ENCODE data around the gene ZWILCH. TPM values are rescaled to one million over a fixed set of nuclear protein-coding genes. Genes with fewer than 3 reads are reported as not detected.

ZWILCH gene
- total RNA-seq, 1 experiment from 2014 or later = 39.9 TPM

DNA sequence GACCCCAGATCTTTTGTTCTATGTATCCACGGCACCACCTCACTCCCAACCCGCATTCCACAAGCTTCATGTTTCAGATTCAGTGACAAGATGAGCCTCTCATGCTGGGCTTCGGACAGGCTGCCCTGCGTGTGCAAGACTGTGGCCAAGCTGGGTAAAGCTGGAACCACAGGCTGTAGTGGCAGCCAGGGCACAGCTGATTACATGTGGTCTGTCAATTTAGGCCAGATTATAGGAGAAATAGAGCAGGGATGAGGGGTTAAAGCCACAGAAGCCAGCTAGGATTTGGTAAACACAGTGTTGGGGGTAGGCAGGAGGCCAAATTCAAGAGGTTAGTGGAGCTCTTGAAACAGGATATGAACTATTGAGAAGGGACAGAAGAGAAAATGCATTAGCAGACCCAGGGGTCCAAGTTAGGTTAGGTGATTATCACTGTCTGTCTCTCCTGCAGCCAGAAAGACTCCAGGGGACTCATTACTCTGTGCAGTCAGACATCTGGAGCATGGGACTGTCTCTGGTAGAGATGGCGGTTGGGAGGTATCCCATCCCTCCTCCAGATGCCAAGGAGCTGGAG is 20.5 kb upstream of the ZWILCH start:
- in situ Hi-C loops (cut with HindIII; ENCODE audit: low pct_unique_long_range_greater_than_20kb, low sequenced_read_pairs) = no loop called here
- Histone ChIP-seq H3K4me1 (ENCODE audit: control insufficient read depth, insufficient read depth, low read length) (no peaks in the 10 kb centered on the region), H3K27ac (ENCODE audit: low read length) (no peak overlapping the region), H3K36me3 (ENCODE audit: control insufficient read depth, insufficient read depth, low read length) (peaks cover 3% of the 10 kb centered on the region; the same call in 1 of the 2 replicates), H3K9me3 (ENCODE audit: control insufficient read depth, insufficient read depth, low read depth, low read length) (no peaks in the 10 kb centered on the region), H3K27me3 (ENCODE audit: control insufficient read depth, insufficient read depth, low read length) (no peaks in the 10 kb centered on the region), H3K4me3 (ENCODE audit: low read depth in 2 of 2, low read length in 2 of 2) (no peak overlapping the region)
- TF ChIP-seq, protein P1, sequence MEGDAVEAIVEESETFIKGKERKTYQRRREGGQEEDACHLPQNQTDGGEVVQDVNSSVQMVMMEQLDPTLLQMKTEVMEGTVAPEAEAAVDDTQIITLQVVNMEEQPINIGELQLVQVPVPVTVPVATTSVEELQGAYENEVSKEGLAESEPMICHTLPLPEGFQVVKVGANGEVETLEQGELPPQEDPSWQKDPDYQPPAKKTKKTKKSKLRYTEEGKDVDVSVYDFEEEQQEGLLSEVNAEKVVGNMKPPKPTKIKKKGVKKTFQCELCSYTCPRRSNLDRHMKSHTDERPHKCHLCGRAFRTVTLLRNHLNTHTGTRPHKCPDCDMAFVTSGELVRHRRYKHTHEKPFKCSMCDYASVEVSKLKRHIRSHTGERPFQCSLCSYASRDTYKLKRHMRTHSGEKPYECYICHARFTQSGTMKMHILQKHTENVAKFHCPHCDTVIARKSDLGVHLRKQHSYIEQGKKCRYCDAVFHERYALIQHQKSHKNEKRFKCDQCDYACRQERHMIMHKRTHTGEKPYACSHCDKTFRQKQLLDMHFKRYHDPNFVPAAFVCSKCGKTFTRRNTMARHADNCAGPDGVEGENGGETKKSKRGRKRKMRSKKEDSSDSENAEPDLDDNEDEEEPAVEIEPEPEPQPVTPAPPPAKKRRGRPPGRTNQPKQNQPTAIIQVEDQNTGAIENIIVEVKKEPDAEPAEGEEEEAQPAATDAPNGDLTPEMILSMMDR (IDR thresholded peaks at IDR 0.05) = no peak
- TF ChIP-seq, protein P2, sequence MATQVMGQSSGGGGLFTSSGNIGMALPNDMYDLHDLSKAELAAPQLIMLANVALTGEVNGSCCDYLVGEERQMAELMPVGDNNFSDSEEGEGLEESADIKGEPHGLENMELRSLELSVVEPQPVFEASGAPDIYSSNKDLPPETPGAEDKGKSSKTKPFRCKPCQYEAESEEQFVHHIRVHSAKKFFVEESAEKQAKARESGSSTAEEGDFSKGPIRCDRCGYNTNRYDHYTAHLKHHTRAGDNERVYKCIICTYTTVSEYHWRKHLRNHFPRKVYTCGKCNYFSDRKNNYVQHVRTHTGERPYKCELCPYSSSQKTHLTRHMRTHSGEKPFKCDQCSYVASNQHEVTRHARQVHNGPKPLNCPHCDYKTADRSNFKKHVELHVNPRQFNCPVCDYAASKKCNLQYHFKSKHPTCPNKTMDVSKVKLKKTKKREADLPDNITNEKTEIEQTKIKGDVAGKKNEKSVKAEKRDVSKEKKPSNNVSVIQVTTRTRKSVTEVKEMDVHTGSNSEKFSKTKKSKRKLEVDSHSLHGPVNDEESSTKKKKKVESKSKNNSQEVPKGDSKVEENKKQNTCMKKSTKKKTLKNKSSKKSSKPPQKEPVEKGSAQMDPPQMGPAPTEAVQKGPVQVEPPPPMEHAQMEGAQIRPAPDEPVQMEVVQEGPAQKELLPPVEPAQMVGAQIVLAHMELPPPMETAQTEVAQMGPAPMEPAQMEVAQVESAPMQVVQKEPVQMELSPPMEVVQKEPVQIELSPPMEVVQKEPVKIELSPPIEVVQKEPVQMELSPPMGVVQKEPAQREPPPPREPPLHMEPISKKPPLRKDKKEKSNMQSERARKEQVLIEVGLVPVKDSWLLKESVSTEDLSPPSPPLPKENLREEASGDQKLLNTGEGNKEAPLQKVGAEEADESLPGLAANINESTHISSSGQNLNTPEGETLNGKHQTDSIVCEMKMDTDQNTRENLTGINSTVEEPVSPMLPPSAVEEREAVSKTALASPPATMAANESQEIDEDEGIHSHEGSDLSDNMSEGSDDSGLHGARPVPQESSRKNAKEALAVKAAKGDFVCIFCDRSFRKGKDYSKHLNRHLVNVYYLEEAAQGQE (IDR thresholded peaks at IDR 0.05; ENCODE audit: insufficient read depth in 1 of 2, low read depth in 2 of 2, low read length in 1 of 2) = no peak
- no peak for TF ChIP-seq SIN3A (IDR thresholded peaks at IDR 0.05; ENCODE audit: borderline replicate concordance, insufficient read depth, low read depth, low read length)
- TF ChIP-seq TCF7L2 (IDR thresholded peaks at IDR 0.05; ENCODE audit: low read depth, low read length) = no peak
- TF ChIP-seq POLR2AphosphoS5 (IDR thresholded peaks at IDR 0.05; ENCODE audit: low read depth, low read length) = no peak
- no peak for ATAC-seq
- ChIA-PET CTCF (no interaction called here), POLR2A (no interaction called here)
- BruUV-seq (replicated peaks) = no TSS peak
- no peak for DNase-seq (ENCODE audit: low read depth, low spot score)
- intact Hi-C loops (cut with micrococcal nuclease; ENCODE audit: unreplicated experiment) = no loop called here

DNA sequence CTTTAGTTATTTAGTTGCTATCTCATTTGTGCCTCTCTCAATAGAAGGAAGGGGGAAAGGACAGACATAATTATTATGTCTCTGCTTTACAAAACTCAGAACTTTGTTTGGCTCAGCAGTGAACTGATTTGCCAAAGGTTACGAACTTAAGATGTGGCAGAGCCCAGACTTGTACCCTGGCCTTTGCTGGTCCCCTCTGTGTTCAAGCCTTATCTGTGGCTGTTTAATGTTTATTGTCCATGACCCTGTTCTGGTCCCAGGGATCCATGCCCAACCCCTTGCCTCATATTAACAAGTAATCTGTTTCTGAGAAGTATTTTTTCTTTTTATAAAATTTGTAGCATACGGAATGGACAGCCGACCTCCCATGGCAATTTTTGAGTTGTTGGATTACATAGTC is 18.2 kb upstream of the ZWILCH start:
- Histone ChIP-seq H3K36me3 (ENCODE audit: control insufficient read depth, insufficient read depth, low read length) (peaks cover 3% of the 10 kb centered on the region; the same call in 1 of the 2 replicates), H3K9me3 (ENCODE audit: control insufficient read depth, insufficient read depth, low read depth, low read length) (no peaks in the 10 kb centered on the region), H3K4me1 (ENCODE audit: control insufficient read depth, insufficient read depth, low read length) (no peaks in the 10 kb centered on the region), H3K4me3 (ENCODE audit: low read depth in 2 of 2, low read length in 2 of 2) (no peak overlapping the region), H3K27me3 (ENCODE audit: control insufficient read depth, insufficient read depth, low read length) (no peaks in the 10 kb centered on the region), H3K27ac (ENCODE audit: low read length) (no peak overlapping the region)
- no TSS peak for BruUV-seq (replicated peaks)
- in situ Hi-C loops (cut with HindIII; ENCODE audit: low pct_unique_long_range_greater_than_20kb, low sequenced_read_pairs) = no loop called here
- ChIA-PET CTCF (no interaction called here), POLR2A (interaction anchor here (0.7 kb wide), 1 partner anchor 968 kb away, joined by 5 read pairs; no protein-coding TSS in a partner anchor)
- intact Hi-C loops (cut with micrococcal nuclease; ENCODE audit: unreplicated experiment) = no loop called here
- no peak for DNase-seq (ENCODE audit: low read depth, low spot score)
- ATAC-seq = no peak
- TF ChIP-seq TCF7L2 (IDR thresholded peaks at IDR 0.05; ENCODE audit: low read depth, low read length) (no peak), SIN3A (IDR thresholded peaks at IDR 0.05; ENCODE audit: borderline replicate concordance, insufficient read depth, low read depth, low read length) (no peak), POLR2AphosphoS5 (IDR thresholded peaks at IDR 0.05; ENCODE audit: low read depth, low read length) (no peak)
- TF ChIP-seq, protein P1 (IDR thresholded peaks at IDR 0.05) = no peak
- TF ChIP-seq, protein P2 (IDR thresholded peaks at IDR 0.05; ENCODE audit: insufficient read depth in 1 of 2, low read depth in 2 of 2, low read length in 1 of 2) = no peak
